CD4-positive, alpha-beta T cell (primary cell): ENCODE measurements around the gene CDC42EP3. TPM values are rescaled to one million over a fixed set of nuclear protein-coding genes. Genes with fewer than 3 reads are reported as not detected.

Experiments
- ATAC-seq: fragments of 200-7000 bp; cut with Tn5 transposase; one replicate; pipeline ENCODE4 v1.10.0; 2022; ENCODE audit warnings: mild to moderate bottlenecking; ENCODE audit not compliant: poor library complexity
- CTCF ChIA-PET: fragments of 350-600 bp; sonication (Branson Sonifier 250); formaldehyde crosslinking; loops from one replicate; lab custom pipeline; 2021; ENCODE audit warnings: antibody characterized with exemption, inconsistent platforms; lab: Charles Lee
- POLR2A ChIA-PET: fragments of 350-600 bp; sonication (Branson Sonifier 250); formaldehyde crosslinking; loops from one replicate; lab custom pipeline; 2021; ENCODE audit warnings: antibody characterized with exemption, inconsistent platforms; lab: Charles Lee
- DNase-seq, 14 experiments: peaks; one replicate each; pipeline ENCODE4 v3.0.0-alpha.2; 2013 to 2020; ENCODE audit warnings: mixed read lengths in 2 of 14
- H3K27ac ChIP-seq, 2 donors: one replicate each; pipeline versions ENCODE4 v1.5.1 to v1.7.0; 2013; ENCODE audit warnings: low read length in 2 of 2, low read depth in 1 of 2, mild to moderate bottlenecking in 1 of 2
- H3K27me3 ChIP-seq, 2 experiments: 1 replicate in 1 of 2; 2 replicates in 1 of 2; pipeline versions ENCODE4 v1.6.1 to v1.7.0; 2013; ENCODE audit warnings: low read length in 2 of 2, control low read depth in 1 of 2, mild to moderate bottlenecking in 1 of 2, moderate library complexity in 1 of 2; ENCODE audit not compliant: insufficient read depth in 2 of 2, control insufficient read depth in 1 of 2
- H3K36me3 ChIP-seq: one replicate; pipeline ENCODE4 v1.6.1; 2013; ENCODE audit warnings: low read length, control low read depth; ENCODE audit not compliant: insufficient read depth
- H3K4me1 ChIP-seq: one replicate; pipeline ENCODE4 v1.6.1; 2013; ENCODE audit warnings: low read length, control low read depth; ENCODE audit not compliant: insufficient read depth
- H3K4me3 ChIP-seq: one replicate; pipeline ENCODE4 v1.5.1; 2013; ENCODE audit warnings: mild to moderate bottlenecking, low read length, moderate library complexity
- H3K9me3 ChIP-seq, 2 experiments: 1 replicate in 1 of 2; 2 replicates in 1 of 2; pipeline versions ENCODE4 v1.6.1 to v1.7.0; 2013; ENCODE audit warnings: low read length in 2 of 2, mild to moderate bottlenecking in 2 of 2, control low read depth in 1 of 2, moderate library complexity in 1 of 2; ENCODE audit not compliant: control insufficient read depth in 1 of 2, insufficient read depth in 1 of 2
- H3K27ac Mint-ChIP-seq: one replicate; pipeline ENCODE4 v1.8.0; 2020; ENCODE audit warnings: mixed read lengths
- H3K27me3 Mint-ChIP-seq: one replicate; pipeline ENCODE4 v1.8.0; 2021; ENCODE audit warnings: mixed read lengths
- H3K36me3 Mint-ChIP-seq: one replicate; pipeline ENCODE4 v1.8.0; 2021; ENCODE audit warnings: low read depth, mixed read lengths
- H3K4me1 Mint-ChIP-seq: one replicate; pipeline ENCODE4 v1.8.0; 2021; ENCODE audit warnings: low read depth, mixed read lengths
- H3K4me3 Mint-ChIP-seq: one replicate; pipeline ENCODE4 v1.8.0; 2020; ENCODE audit warnings: mild to moderate bottlenecking, mixed read lengths
- H3K9me3 Mint-ChIP-seq: one replicate; pipeline ENCODE4 v1.8.0; 2020; ENCODE audit warnings: mixed read lengths
- intact Hi-C, 2 experiments: fragments of 100-400 bp; cut with DNase I in 1 of 2; cut with micrococcal nuclease in 1 of 2; formaldehyde crosslinking; loops; one replicate each; pipeline versions ENCODE4 v1.15.1 to v1.9.0; 2023 to 2025; cut with DNase I, micrococcal nuclease
- total RNA-seq, 174 experiments: library from RNA in 2 of 174; stranded (reverse) in 2 of 174; gene quantifications; one replicate each; pipeline ENCODE4 v1.2.3 and lab custom pipeline; 2021 to 2026
- TF ChIP-seq, protein P1 (sequence below): fragments of 200-600 bp; IDR thresholded peaks from one replicate; pipeline ENCODE4 v1.8.0; 2022; ENCODE audit warnings: antibody characterized with exemption, mild to moderate bottlenecking

Gene CDC42EP3
- total RNA-seq, 2 experiments from 2014 or later, result 20.6 to 24.1 TPM

DNA sequence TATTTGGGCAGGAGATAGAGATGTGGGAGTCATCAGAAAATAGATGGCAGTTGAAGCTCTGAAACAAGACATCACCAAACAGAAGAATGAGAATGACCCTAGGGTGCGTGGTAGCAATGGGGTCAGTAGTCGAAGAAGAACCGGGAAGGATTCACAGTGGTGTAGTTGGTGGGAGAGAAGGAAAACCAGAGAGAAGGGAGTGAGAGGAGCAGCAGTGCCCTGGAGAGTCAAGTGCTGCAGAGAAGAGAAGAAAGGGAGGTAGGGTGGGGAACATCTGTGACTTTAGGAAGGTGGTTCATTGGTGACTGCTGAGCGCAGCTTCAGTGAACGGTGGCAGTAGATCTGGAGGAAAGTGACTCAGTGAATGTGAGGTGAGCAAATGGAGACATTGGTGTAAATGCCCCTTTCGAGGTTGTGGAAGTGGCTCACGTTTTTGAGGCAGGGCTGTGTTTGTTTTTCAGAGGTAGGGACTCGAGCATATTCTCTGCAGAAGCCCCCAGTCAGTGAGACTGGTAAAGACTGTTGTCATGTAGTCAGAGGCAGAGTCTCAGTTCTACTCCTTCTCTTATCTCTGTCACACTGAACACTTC is 36.4 kb downstream of the CDC42EP3 start:
- intact Hi-C loops, result loop anchor here in 1 of 2 experiments (1.0 kb wide), 4 partner anchors 9 to 221 kb away; no protein-coding TSS in a partner anchor
- Histone ChIP-seq H3K27ac (peak overlapping the region; percentile 51 to 70), H3K4me3 (no peak overlapping the region), H3K9me3 (no peaks in the 10 kb centered on the region), H3K27me3 (no peaks in the 10 kb centered on the region), H3K4me1 (peaks cover 47% of the 10 kb centered on the region), H3K36me3 (peaks cover 10% of the 10 kb centered on the region)
- CTCF ChIA-PET, result interaction anchor here (1.1 to 2.0 kb wide), 2 partner anchors 13 to 14 kb away, joined by 4 to 8 read pairs; no protein-coding TSS in a partner anchor
- H3K27ac Mint-ChIP-seq, result peak overlapping the region; percentile 88
- H3K36me3 Mint-ChIP-seq, result no peaks in the 10 kb centered on the region
- peak overlapping the region; percentile 8 for H3K4me3 Mint-ChIP-seq
- no peaks in the 10 kb centered on the region for H3K9me3 Mint-ChIP-seq
- H3K27me3 Mint-ChIP-seq, result no peaks in the 10 kb centered on the region
- TF ChIP-seq, protein P1, sequence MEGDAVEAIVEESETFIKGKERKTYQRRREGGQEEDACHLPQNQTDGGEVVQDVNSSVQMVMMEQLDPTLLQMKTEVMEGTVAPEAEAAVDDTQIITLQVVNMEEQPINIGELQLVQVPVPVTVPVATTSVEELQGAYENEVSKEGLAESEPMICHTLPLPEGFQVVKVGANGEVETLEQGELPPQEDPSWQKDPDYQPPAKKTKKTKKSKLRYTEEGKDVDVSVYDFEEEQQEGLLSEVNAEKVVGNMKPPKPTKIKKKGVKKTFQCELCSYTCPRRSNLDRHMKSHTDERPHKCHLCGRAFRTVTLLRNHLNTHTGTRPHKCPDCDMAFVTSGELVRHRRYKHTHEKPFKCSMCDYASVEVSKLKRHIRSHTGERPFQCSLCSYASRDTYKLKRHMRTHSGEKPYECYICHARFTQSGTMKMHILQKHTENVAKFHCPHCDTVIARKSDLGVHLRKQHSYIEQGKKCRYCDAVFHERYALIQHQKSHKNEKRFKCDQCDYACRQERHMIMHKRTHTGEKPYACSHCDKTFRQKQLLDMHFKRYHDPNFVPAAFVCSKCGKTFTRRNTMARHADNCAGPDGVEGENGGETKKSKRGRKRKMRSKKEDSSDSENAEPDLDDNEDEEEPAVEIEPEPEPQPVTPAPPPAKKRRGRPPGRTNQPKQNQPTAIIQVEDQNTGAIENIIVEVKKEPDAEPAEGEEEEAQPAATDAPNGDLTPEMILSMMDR, result no peak
- ATAC-seq, result no peak
- POLR2A ChIA-PET, result interaction anchor here (0.8 to 1.5 kb wide), 5 partner anchors 9 to 244 kb away, joined by 3 to 7 read pairs (median 5); no protein-coding TSS in a partner anchor
- peak in 2 of 14 experiments; percentile 41 to 70 for DNase-seq
- H3K4me1 Mint-ChIP-seq, result peaks cover 83% of the 10 kb centered on the region

DNA sequence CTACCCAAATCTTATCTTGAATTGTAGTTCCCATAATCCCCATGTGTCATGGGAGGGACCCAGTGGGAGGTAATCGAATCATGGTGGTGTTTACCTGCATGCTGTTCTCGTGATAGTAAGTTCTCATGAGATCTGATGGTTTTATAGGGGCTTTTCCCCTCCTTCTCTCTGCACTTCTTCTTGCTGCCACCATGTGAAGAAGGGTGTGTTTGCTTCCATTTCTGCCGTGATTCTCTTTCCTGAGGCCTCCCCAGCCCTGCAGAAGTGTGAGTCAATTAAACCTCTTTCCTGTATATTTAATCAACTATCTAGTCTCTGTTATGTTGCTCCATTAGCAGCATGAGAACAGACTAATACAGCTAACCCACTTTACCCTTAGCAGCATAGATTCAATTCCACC is 37.6 kb downstream of the CDC42EP3 start:
- no peaks in the 10 kb centered on the region for H3K27me3 ChIP-seq
- no peaks in the 10 kb centered on the region for H3K9me3 ChIP-seq
- DNase-seq (no peak), ATAC-seq (no peak)
- H3K4me1 ChIP-seq, result peaks cover 56% of the 10 kb centered on the region
- CTCF ChIA-PET, result interaction anchor here (1.1 to 2.0 kb wide), 2 partner anchors 12 to 15 kb away, joined by 4 to 8 read pairs; no protein-coding TSS in a partner anchor
- no peak overlapping the region for H3K4me3 ChIP-seq
- H3K4me1 Mint-ChIP-seq, result peaks cover 84% of the 10 kb centered on the region
- H3K9me3 Mint-ChIP-seq, result no peaks in the 10 kb centered on the region
- no peaks in the 10 kb centered on the region for H3K36me3 Mint-ChIP-seq
- no peaks in the 10 kb centered on the region for H3K27me3 Mint-ChIP-seq
- TF ChIP-seq, protein P1, result no peak
- H3K4me3 Mint-ChIP-seq, result no peak overlapping the region
- peaks cover 12% of the 10 kb centered on the region for H3K36me3 ChIP-seq
- peak overlapping the region; percentile 88 for H3K27ac Mint-ChIP-seq
- intact Hi-C loops, result no loop called here
- H3K27ac ChIP-seq, result peak overlapping the region in 1 of 2 donors; percentile 12
- POLR2A ChIA-PET, result interaction anchor here (0.9 to 1.7 kb wide), 5 partner anchors 8 to 242 kb away, joined by 3 to 7 read pairs (median 6); no protein-coding TSS in a partner anchor

DNA sequence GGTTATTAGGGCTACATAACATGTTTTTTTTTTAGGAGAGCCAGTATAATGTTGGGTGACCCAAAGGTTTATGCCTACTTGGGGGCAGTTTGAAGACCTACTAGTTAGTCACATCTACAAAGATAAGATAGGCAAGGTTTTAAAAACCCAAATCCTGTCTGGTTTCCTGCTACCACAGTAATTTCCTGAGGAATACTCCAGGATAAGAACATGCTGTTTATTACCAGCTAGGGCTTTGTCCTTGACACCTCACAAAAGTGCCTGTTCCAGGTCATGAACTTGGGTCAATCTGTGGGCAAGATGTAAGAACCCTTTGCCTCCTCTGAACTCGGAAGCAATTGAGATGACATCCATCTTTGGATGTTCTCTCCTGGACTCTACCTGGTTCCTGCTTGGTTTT is 38.2 kb downstream of the CDC42EP3 start:
- Mint-ChIP-seq H3K9me3 (no peaks in the 10 kb centered on the region), H3K4me1 (peaks cover 79% of the 10 kb centered on the region), H3K27ac (peak overlapping the region; percentile 88), H3K4me3 (no peak overlapping the region), H3K27me3 (no peaks in the 10 kb centered on the region), H3K36me3 (no peaks in the 10 kb centered on the region)
- Histone ChIP-seq H3K27me3 (no peaks in the 10 kb centered on the region), H3K9me3 (no peaks in the 10 kb centered on the region), H3K27ac (peak overlapping the region in 1 of 2 donors; percentile 12), H3K36me3 (peaks cover 12% of the 10 kb centered on the region), H3K4me3 (no peak overlapping the region), H3K4me1 (peaks cover 58% of the 10 kb centered on the region)
- TF ChIP-seq, protein P1, result no peak
- ChIA-PET POLR2A (interaction anchor here (0.6 to 1.7 kb wide), 3 partner anchors 12 to 23 kb away, joined by 3 to 6 read pairs (median 3); no protein-coding TSS in a partner anchor), CTCF (interaction anchor here (0.6 to 2.0 kb wide), 2 partner anchors 16 to 110 kb away, joined by 3 to 8 read pairs; no protein-coding TSS in a partner anchor)
- intact Hi-C loops, result no loop called here
- DNase-seq (no peak), ATAC-seq (no peak)
